NCI-H510A treated with DMSO at 0.1 percent for 48 hours (cell line): ENCODE results near the gene SORCS2.

Source experiments
- DNase-seq: peaks from one replicate; lab custom pipeline; 2025; lab: John Stamatoyannopoulos, UW

The SORCS2 gene

GRCh38 chr4:7474320-7474719 is 282.0 kb downstream of the SORCS2 start:
- no peak for DNase-seq

GRCh38 chr4:7475207-7475606 is 282.9 kb downstream of the SORCS2 start:
- no peak for DNase-seq

- no peak for DNase-seq
These were observed 284.5 kb downstream of the SORCS2 start for GRCh38 chr4:7476820-7477219.

GRCh38 chr4:7477695-7478094 is 285.4 kb downstream of the SORCS2 start:
- no peak for DNase-seq

GRCh38 chr4:7478665-7479064 is 286.3 kb downstream of the SORCS2 start:
- DNase-seq: no peak

- DNase-seq: no peak
These were observed 288.1 kb downstream of the SORCS2 start for GRCh38 chr4:7480423-7480822.

- no peak for DNase-seq
These were observed 288.9 kb downstream of the SORCS2 start for GRCh38 chr4:7481227-7481626.

GRCh38 chr4:7485096-7485495 is 292.8 kb downstream of the SORCS2 start:
- peak; percentile 20 for DNase-seq

- no peak for DNase-seq
These were observed 293.8 kb downstream of the SORCS2 start for GRCh38 chr4:7486101-7486500.

GRCh38 chr4:7487502-7487901 is 295.2 kb downstream of the SORCS2 start:
- peak; percentile 63 for DNase-seq

- no peak for DNase-seq
These were observed 295.8 kb downstream of the SORCS2 start for GRCh38 chr4:7487998-7488671.

GRCh38 chr4:7491915-7492314 is 299.6 kb downstream of the SORCS2 start:
- no peak for DNase-seq

GRCh38 chr4:7498446-7499200 is 306.3 kb downstream of the SORCS2 start:
- no peak for DNase-seq

GRCh38 chr4:7499661-7500060 is 307.3 kb downstream of the SORCS2 start:
- no peak for DNase-seq

GRCh38 chr4:7500404-7500803 is 308.1 kb downstream of the SORCS2 start:
- no peak for DNase-seq

- DNase-seq: no peak
These were observed 309.0 kb downstream of the SORCS2 start for GRCh38 chr4:7501314-7501713.

- DNase-seq: no peak
These were observed 309.5 kb downstream of the SORCS2 start for GRCh38 chr4:7501873-7502272.

- DNase-seq: no peak
These were observed 311.4 kb downstream of the SORCS2 start for GRCh38 chr4:7503559-7504249.

- no peak for DNase-seq
These were observed 313.0 kb downstream of the SORCS2 start for GRCh38 chr4:7505116-7505900.

GRCh38 chr4:7506119-7506518 is 313.8 kb downstream of the SORCS2 start:
- no peak for DNase-seq

GRCh38 chr4:7506572-7506971 is 314.2 kb downstream of the SORCS2 start:
- no peak for DNase-seq

- no peak for DNase-seq
These were observed 315.0 kb downstream of the SORCS2 start for GRCh38 chr4:7507381-7507780.
